ENCODE data around the gene TSPAN9. TPM values are rescaled to one million over a fixed set of nuclear protein-coding genes. Genes with fewer than 3 reads are reported as not detected.

TSPAN9 gene
- total and polyA plus RNA-seq, 2 experiments from 2014 or later: 6.0 to 31.5 TPM

GRCh38 chr12:3150931-3151835 lies 74.0 kb downstream of the TSPAN9 start:
- peaks cover 65% of the 10 kb centered on the region for H3K4me1 Mint-ChIP-seq
- Histone ChIP-seq H2AFZ (no peak overlapping the region), H3K36me3 (ENCODE audit: insufficient read depth) (no peaks in the 10 kb centered on the region), H4K20me1 (replicated peaks; ENCODE audit: insufficient read depth) (peaks cover 4% of the 10 kb centered on the region; the same call in 1 of the 2 replicates), H3K4me2 (peak overlapping the region; percentile 61), H3K79me2 (replicated peaks; ENCODE audit: insufficient read depth) (no peaks in the 10 kb centered on the region; the same call in 1 of the 2 replicates), H3K4me3 (peak overlapping the region; percentile 23; the same call in 1 of the 2 replicates), H3F3A (replicated peaks; ENCODE audit: low read depth) (no peaks in the 10 kb centered on the region), H3K27ac (ENCODE audit: low read depth) (peak overlapping the region; percentile 94), H3K9me2 (ENCODE audit: insufficient read depth) (no peaks in the 10 kb centered on the region), H3K4me1 (ENCODE audit: insufficient read depth) (peaks cover 46% of the 10 kb centered on the region), H3K27me3 (ENCODE audit: insufficient read depth) (no peaks in the 10 kb centered on the region)
- H3K9me3 Mint-ChIP-seq: no peaks in the 10 kb centered on the region; the same call in 2 of the 3 replicates
- peak overlapping the region; percentile 82 for H3K27ac Mint-ChIP-seq
- H3K4me3 Mint-ChIP-seq: peak overlapping the region; percentile 26; the same call in 1 of the 3 replicates
- TF ChIP-seq ZNF331 (CRISPR knock-in tag; IDR thresholded peaks at IDR 0.05; ENCODE audit: low read depth): no peak
- TF ChIP-seq ETS1 (IDR thresholded peaks at IDR 0.05): no peak
- no peak for TF ChIP-seq ZNF114 (CRISPR knock-in tag; IDR thresholded peaks at IDR 0.05)
- no peak for TF ChIP-seq EZH2phosphoT487 (IDR thresholded peaks at IDR 0.05; ENCODE audit: unreplicated experiment)
- no peak for TF ChIP-seq NANOG (IDR thresholded peaks at IDR 0.05; ENCODE audit: borderline replicate concordance)
- no peak for TF ChIP-seq JUNB (IDR thresholded peaks at IDR 0.05; ENCODE audit: unreplicated experiment)
- H3K36me3 Mint-ChIP-seq (ENCODE audit: low read depth): no peaks in the 10 kb centered on the region; the same call in 2 of the 3 replicates
- ATAC-seq (peak; percentile 78), DNase-seq (ENCODE audit: low spot score) (peak; percentile 63)
- H3K27me3 Mint-ChIP-seq (ENCODE audit: insufficient read depth, low read depth, poor library complexity): peaks cover 13% of the 10 kb centered on the region

DNA sequence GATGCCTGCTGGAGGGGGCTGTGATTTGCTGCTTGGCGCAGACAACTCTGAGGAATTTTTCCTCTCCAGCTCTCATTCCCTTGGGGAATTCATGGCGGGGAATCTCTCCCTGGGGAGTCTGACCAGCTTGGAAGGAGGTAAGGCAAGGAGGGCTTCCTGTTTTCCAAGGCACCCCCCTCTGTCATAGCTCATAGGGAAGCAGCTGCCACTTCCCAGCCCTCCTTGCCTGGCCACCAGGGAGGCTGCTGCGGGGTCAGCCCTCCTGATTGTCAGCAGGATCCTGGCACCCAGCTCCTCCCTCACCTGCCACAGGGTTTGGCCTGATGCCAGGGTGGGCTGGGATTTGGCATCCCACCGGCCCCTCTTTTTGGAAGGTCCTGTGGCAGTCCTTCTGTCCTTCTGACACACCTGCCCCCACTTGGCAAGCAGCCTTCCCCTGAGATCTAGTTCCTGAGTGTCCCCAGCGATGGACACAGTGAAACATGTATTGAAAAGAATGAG lies 74.9 kb downstream of the TSPAN9 start:
- H3K4me2 ChIP-seq: peak overlapping the region; percentile 61
- H3K9me3 Mint-ChIP-seq: no peaks in the 10 kb centered on the region; the same call in 2 of the 3 replicates
- TF ChIP-seq EZH2 (IDR thresholded peaks at IDR 0.05; ENCODE audit: low read depth, unreplicated experiment): no peak
- no peak for TF ChIP-seq REST (IDR thresholded peaks at IDR 0.05; ENCODE audit: unreplicated experiment)
- TF ChIP-seq ZNF331 (CRISPR knock-in tag; IDR thresholded peaks at IDR 0.05; ENCODE audit: low read depth): no peak
- no peak for TF ChIP-seq CREB1 (CRISPR knock-in tag; IDR thresholded peaks at IDR 0.05; ENCODE audit: low read depth)
- TF ChIP-seq ZNF114 (CRISPR knock-in tag; IDR thresholded peaks at IDR 0.05): no peak
- no peak for TF ChIP-seq STAT1 (IDR thresholded peaks at IDR 0.05; ENCODE audit: unreplicated experiment)
- TF ChIP-seq ETS1 (IDR thresholded peaks at IDR 0.05): no peak

More for the DNA sequence above, 74.9 kb downstream of the TSPAN9 start:
- Mint-ChIP-seq H3K4me1 (peaks cover 69% of the 10 kb centered on the region), H3K27ac (peak overlapping the region; percentile 82), H3K27me3 (ENCODE audit: insufficient read depth, low read depth, poor library complexity) (peaks cover 12% of the 10 kb centered on the region), H3K4me3 (no peak overlapping the region), H3K36me3 (ENCODE audit: low read depth) (no peaks in the 10 kb centered on the region; the same call in 2 of the 3 replicates)
- Histone ChIP-seq H3K27me3 (ENCODE audit: insufficient read depth) (no peaks in the 10 kb centered on the region), H4K20me1 (replicated peaks; ENCODE audit: insufficient read depth) (peaks cover 4% of the 10 kb centered on the region; the same call in 1 of the 2 replicates), H3K4me1 (ENCODE audit: insufficient read depth) (peaks cover 46% of the 10 kb centered on the region), H2AFZ (no peak overlapping the region), H3K79me2 (replicated peaks; ENCODE audit: insufficient read depth) (no peaks in the 10 kb centered on the region; the same call in 1 of the 2 replicates), H3K27ac (ENCODE audit: low read depth) (peak overlapping the region; percentile 94), H3K9me2 (ENCODE audit: insufficient read depth) (no peaks in the 10 kb centered on the region), H3F3A (replicated peaks; ENCODE audit: low read depth) (no peaks in the 10 kb centered on the region), H3K4me3 (no peak overlapping the region), H3K36me3 (ENCODE audit: insufficient read depth) (no peaks in the 10 kb centered on the region)
- DNase-seq (ENCODE audit: low spot score) (peak; percentile 80), ATAC-seq (peak; percentile 59)
